Measurements from ENCODE around the gene SUN2. TPM values are rescaled to one million over a fixed set of nuclear protein-coding genes. Genes with fewer than 3 reads are reported as not detected.

SUN2 gene
- total RNA-seq, 1 experiment from 2014 or later = 66.3 TPM

GRCh38 chr22:38713921-38714320 is 41.9 kb downstream of the SUN2 start:
- intact Hi-C loops (cut with micrococcal nuclease; ENCODE audit: unreplicated experiment) = no loop called here
- Mint-ChIP-seq H3K4me1 (ENCODE audit: low read depth, unreplicated experiment) (peaks cover 68% of the 10 kb centered on the region), H3K4me3 (ENCODE audit: low read depth, unreplicated experiment) (no peak overlapping the region), H3K27me3 (ENCODE audit: unreplicated experiment) (no peaks in the 10 kb centered on the region), H3K9me3 (ENCODE audit: low read depth, unreplicated experiment) (no peaks in the 10 kb centered on the region), H3K27ac (ENCODE audit: unreplicated experiment) (peak overlapping the region; percentile 16), H3K36me3 (ENCODE audit: insufficient read depth, unreplicated experiment) (peaks cover 42% of the 10 kb centered on the region)
- no peak for TF ChIP-seq CTCF (IDR thresholded peaks at IDR 0.05; ENCODE audit: unreplicated experiment)
- no peak for DNase-seq
- CTCF ChIA-PET = no interaction called here
- BruUV-seq (replicated peaks) = no TSS peak

GRCh38 chr22:38712486-38713207 is 43.2 kb downstream of the SUN2 start:
- BruUV-seq (replicated peaks) = no TSS peak
- Mint-ChIP-seq H3K27ac (ENCODE audit: unreplicated experiment) (no peak overlapping the region), H3K27me3 (ENCODE audit: unreplicated experiment) (no peaks in the 10 kb centered on the region)

GRCh38 chr22:38710866-38711265 is 44.9 kb downstream of the SUN2 start:
- H3K36me3 Mint-ChIP-seq (ENCODE audit: insufficient read depth, unreplicated experiment) = peaks cover 41% of the 10 kb centered on the region
- H3K9me3 Mint-ChIP-seq (ENCODE audit: low read depth, unreplicated experiment) = no peaks in the 10 kb centered on the region
- H3K4me1 Mint-ChIP-seq (ENCODE audit: low read depth, unreplicated experiment) = peaks cover 71% of the 10 kb centered on the region
- no peak for TF ChIP-seq CTCF (IDR thresholded peaks at IDR 0.05; ENCODE audit: unreplicated experiment)
- intact Hi-C loops (cut with micrococcal nuclease; ENCODE audit: unreplicated experiment) = no loop called here
- H3K4me3 Mint-ChIP-seq (ENCODE audit: low read depth, unreplicated experiment) = no peak overlapping the region
- no peak for DNase-seq
- no peak overlapping the region for H3K27ac Mint-ChIP-seq (ENCODE audit: unreplicated experiment)
- CTCF ChIA-PET = no interaction called here
- no TSS peak for BruUV-seq (replicated peaks)
- H3K27me3 Mint-ChIP-seq (ENCODE audit: unreplicated experiment) = no peaks in the 10 kb centered on the region

More at GRCh38 chr22:38712486-38713207, 43.2 kb downstream of the SUN2 start:
- Mint-ChIP-seq H3K36me3 (ENCODE audit: insufficient read depth, unreplicated experiment) (peaks cover 39% of the 10 kb centered on the region), H3K4me1 (ENCODE audit: low read depth, unreplicated experiment) (peaks cover 69% of the 10 kb centered on the region), H3K9me3 (ENCODE audit: low read depth, unreplicated experiment) (no peaks in the 10 kb centered on the region), H3K4me3 (ENCODE audit: low read depth, unreplicated experiment) (no peak overlapping the region)
- intact Hi-C loops (cut with micrococcal nuclease; ENCODE audit: unreplicated experiment) = no loop called here
- TF ChIP-seq CTCF (IDR thresholded peaks at IDR 0.05; ENCODE audit: unreplicated experiment) = no peak
- no peak for DNase-seq
- CTCF ChIA-PET = no interaction called here

- TF ChIP-seq CTCF (IDR thresholded peaks at IDR 0.05; ENCODE audit: unreplicated experiment) = no peak
- no peak for DNase-seq
- CTCF ChIA-PET = no interaction called here
- Mint-ChIP-seq H3K27me3 (ENCODE audit: unreplicated experiment) (no peaks in the 10 kb centered on the region), H3K4me1 (ENCODE audit: low read depth, unreplicated experiment) (peaks cover 70% of the 10 kb centered on the region), H3K27ac (ENCODE audit: unreplicated experiment) (no peak overlapping the region), H3K4me3 (ENCODE audit: low read depth, unreplicated experiment) (no peak overlapping the region), H3K9me3 (ENCODE audit: low read depth, unreplicated experiment) (no peaks in the 10 kb centered on the region), H3K36me3 (ENCODE audit: insufficient read depth, unreplicated experiment) (peaks cover 41% of the 10 kb centered on the region)
- BruUV-seq (replicated peaks) = no TSS peak
- intact Hi-C loops (cut with micrococcal nuclease; ENCODE audit: unreplicated experiment) = no loop called here
Observed at GRCh38 chr22:38710351-38710750, 45.4 kb downstream of the SUN2 start.

All from Calu3 (cell line).